Measurements from ENCODE around the gene FAM222A.

GRCh38 chr12:109783965-109784244 lies 70.3 kb downstream of the FAM222A start:
- TF ChIP-seq, protein P1, sequence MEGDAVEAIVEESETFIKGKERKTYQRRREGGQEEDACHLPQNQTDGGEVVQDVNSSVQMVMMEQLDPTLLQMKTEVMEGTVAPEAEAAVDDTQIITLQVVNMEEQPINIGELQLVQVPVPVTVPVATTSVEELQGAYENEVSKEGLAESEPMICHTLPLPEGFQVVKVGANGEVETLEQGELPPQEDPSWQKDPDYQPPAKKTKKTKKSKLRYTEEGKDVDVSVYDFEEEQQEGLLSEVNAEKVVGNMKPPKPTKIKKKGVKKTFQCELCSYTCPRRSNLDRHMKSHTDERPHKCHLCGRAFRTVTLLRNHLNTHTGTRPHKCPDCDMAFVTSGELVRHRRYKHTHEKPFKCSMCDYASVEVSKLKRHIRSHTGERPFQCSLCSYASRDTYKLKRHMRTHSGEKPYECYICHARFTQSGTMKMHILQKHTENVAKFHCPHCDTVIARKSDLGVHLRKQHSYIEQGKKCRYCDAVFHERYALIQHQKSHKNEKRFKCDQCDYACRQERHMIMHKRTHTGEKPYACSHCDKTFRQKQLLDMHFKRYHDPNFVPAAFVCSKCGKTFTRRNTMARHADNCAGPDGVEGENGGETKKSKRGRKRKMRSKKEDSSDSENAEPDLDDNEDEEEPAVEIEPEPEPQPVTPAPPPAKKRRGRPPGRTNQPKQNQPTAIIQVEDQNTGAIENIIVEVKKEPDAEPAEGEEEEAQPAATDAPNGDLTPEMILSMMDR (IDR thresholded peaks at IDR 0.05): no peak
- TF ChIP-seq POLR2A (IDR thresholded peaks at IDR 0.05): no peak

Measured in lower leg skin (tissue), 3 donors.